DND-41 (cell line): Measurements from ENCODE around the gene PINLYP.
A peak's percentile ranks its signal among the peaks of the same experiment; 100 is the strongest.

Experiments used
- ATAC-seq: fragments of 200-7000 bp; cut with Tn5 transposase; 3 replicates; pipeline ENCODE4 v1.9.1; 2021; ENCODE audit warnings: low read depth; ENCODE audit not compliant: insufficient read depth
- DNase-seq: peaks from one replicate; pipeline ENCODE4 v3.0.0-alpha.2; 2020
- H2AFZ ChIP-seq: 2 replicates; pipeline ENCODE4 v1.6.0; 2012; ENCODE audit warnings: low read depth, low read length
- H3K27ac ChIP-seq: 2 replicates; pipeline ENCODE4 v1.5.1; 2012; ENCODE audit warnings: low read length, inconsistent platforms
- H3K27me3 ChIP-seq: fragments of 200-600 bp; sonication (generic); 2 replicates; pipeline ENCODE4 v1.6.0; 2012; ENCODE audit warnings: low read length, mild to moderate bottlenecking, inconsistent platforms; ENCODE audit not compliant: insufficient read depth, poor library complexity
- H3K36me3 ChIP-seq: 2 replicates; pipeline ENCODE4 v1.5.1; 2012; ENCODE audit warnings: low read length, inconsistent platforms; ENCODE audit not compliant: insufficient read depth
- H3K4me1 ChIP-seq: 2 replicates; pipeline ENCODE4 v1.5.1; 2012; ENCODE audit warnings: mild to moderate bottlenecking, low read length; ENCODE audit not compliant: insufficient read depth
- H3K4me2 ChIP-seq: 2 replicates; pipeline ENCODE4 v1.6.0; 2012; ENCODE audit warnings: mild to moderate bottlenecking, moderate library complexity, low read length, inconsistent platforms; ENCODE audit not compliant: insufficient read depth
- H3K4me3 ChIP-seq, 2 experiments: fragments of 200-600 bp in 1 of 2; shearing (Covaris generic) in 1 of 2; 2 replicates each; pipeline ENCODE4 v1.5.1; 2012 to 2016; ENCODE audit warnings: inconsistent platforms in 2 of 2, low read length in 2 of 2, mild to moderate bottlenecking in 2 of 2, low read depth in 1 of 2, moderate library complexity in 1 of 2
- H3K79me2 ChIP-seq: 2 replicates; pipeline ENCODE4 v1.6.0; 2012; ENCODE audit warnings: low read length, inconsistent platforms; ENCODE audit not compliant: insufficient read depth
- H3K9ac ChIP-seq: 2 replicates; pipeline ENCODE4 v1.6.0; 2012; ENCODE audit warnings: low read depth, mild to moderate bottlenecking, inconsistent platforms, low read length, moderate library complexity
- H3K9me3 ChIP-seq: 2 replicates; pipeline ENCODE4 v1.5.1; 2012; ENCODE audit warnings: low read length, moderate library complexity, mild to moderate bottlenecking, inconsistent platforms; ENCODE audit not compliant: insufficient read depth, severe bottlenecking
- H4K20me1 ChIP-seq: 2 replicates; pipeline ENCODE4 v1.6.0; 2012; ENCODE audit warnings: low read length; ENCODE audit not compliant: insufficient read depth
- EZH2 ChIP-seq: IDR thresholded peaks from 3 replicates; pipeline ENCODE4 v1.6.1; 2012; ENCODE audit warnings: borderline replicate concordance, low read depth, mild to moderate bottlenecking, moderate library complexity, low read length, inconsistent platforms; ENCODE audit not compliant: severe bottlenecking
- TF ChIP-seq, protein P1 (sequence below): IDR thresholded peaks from 2 replicates; pipeline ENCODE4 v1.5.1; 2012; ENCODE audit warnings: borderline replicate concordance, low read length, moderate library complexity, mild to moderate bottlenecking; ENCODE audit not compliant: poor library complexity, severe bottlenecking; ENCODE audit errors: extremely low read depth

PINLYP gene

DNA sequence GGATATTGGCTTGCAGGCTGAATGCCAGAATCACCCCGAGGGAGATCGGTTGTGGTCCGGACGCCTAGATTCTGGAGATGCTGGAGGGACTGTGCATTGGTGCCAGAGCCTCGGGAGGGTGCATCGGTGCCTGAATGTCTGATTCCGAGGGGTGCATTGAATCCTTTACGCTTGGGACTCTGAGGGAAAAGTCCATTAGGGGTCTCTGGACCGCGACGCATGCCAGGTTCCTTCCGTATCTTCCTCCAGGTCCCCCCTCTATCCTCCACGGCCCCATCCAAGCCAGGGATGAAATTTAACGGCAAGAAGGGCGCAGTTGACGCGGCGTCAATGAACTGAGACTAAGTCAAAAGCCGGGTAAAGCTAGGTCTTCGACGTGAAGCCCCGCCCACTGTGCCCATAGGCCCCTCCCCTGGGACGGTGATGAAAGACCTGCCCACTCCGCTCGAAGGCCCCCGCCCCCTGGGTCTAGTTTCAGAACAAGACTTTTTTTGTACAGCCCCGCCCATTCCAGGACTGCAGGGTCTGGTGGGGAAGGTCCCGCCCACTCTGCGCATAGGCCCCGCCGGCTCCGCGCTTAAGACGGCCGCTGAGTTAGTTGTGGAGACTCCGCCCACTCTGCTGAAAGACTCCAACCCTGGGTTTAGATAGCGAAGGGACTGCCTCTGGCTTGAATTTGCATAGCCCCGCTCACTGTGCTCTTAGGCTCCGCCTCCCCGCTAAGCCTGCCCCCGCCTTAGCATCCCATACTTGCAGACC, 41.9 kb upstream of the PINLYP start:
- Histone ChIP-seq H3K4me2 (peak overlapping the region; percentile 68), H4K20me1 (0 out of 2 replicates have a peak, but pooled peaks cover 4% of the 10 kb centered on the region), H3K27me3 (no peaks in the 10 kb centered on the region), H3K36me3 (peaks cover 14% of the 10 kb centered on the region; the same call in 1 of the 2 replicates), H3K4me3 (peak overlapping the region in 1 of 2 experiments; percentile 56; a peak in 3 of 4 replicates), H3K9me3 (no peaks in the 10 kb centered on the region), H3K79me2 (no peaks in the 10 kb centered on the region), H2AFZ (peak overlapping the region; percentile 58), H3K27ac (peak overlapping the region; percentile 11; the same call in 1 of the 2 replicates), H3K4me1 (peaks cover 20% of the 10 kb centered on the region), H3K9ac (peak overlapping the region; percentile 38)
- ATAC-seq = peak; percentile 91
- TF ChIP-seq, protein P1, sequence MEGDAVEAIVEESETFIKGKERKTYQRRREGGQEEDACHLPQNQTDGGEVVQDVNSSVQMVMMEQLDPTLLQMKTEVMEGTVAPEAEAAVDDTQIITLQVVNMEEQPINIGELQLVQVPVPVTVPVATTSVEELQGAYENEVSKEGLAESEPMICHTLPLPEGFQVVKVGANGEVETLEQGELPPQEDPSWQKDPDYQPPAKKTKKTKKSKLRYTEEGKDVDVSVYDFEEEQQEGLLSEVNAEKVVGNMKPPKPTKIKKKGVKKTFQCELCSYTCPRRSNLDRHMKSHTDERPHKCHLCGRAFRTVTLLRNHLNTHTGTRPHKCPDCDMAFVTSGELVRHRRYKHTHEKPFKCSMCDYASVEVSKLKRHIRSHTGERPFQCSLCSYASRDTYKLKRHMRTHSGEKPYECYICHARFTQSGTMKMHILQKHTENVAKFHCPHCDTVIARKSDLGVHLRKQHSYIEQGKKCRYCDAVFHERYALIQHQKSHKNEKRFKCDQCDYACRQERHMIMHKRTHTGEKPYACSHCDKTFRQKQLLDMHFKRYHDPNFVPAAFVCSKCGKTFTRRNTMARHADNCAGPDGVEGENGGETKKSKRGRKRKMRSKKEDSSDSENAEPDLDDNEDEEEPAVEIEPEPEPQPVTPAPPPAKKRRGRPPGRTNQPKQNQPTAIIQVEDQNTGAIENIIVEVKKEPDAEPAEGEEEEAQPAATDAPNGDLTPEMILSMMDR = no peak
- no peak for TF ChIP-seq EZH2
- peak; percentile 95 for DNase-seq

DNA sequence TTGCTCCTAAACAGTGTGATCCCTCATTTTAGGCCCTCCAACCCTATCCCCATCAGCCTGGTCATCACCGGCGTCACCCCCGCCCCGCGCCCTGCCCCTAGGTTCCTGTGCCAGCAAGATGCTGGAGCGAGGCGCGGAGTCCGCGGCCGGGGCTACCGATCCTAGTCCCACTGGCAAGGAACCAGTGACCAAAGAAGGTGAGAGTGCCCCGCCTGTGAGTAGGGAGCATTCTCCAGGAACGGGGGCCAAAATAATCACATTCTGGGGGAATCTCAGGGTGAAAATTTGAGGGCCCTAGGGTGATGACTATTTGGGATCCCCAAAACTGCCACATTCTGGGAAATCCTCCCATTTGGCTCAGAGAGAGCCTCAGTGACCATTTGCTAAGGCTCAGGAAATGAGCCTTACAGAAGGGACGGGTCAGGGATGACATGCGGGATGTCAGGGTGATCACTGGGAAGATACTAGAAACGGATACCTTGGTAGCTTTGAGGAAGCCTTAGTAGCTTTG, 41.2 kb upstream of the PINLYP start:
- Histone ChIP-seq H4K20me1 (0 out of 2 replicates have a peak, but pooled peaks cover 4% of the 10 kb centered on the region), H3K4me2 (peak overlapping the region; percentile 68; the same call in 1 of the 2 replicates), H3K27ac (no peak overlapping the region), H3K36me3 (peaks cover 20% of the 10 kb centered on the region; the same call in 1 of the 2 replicates), H2AFZ (no peak overlapping the region), H3K4me1 (peaks cover 20% of the 10 kb centered on the region), H3K4me3 (no peak overlapping the region), H3K9ac (no peak overlapping the region), H3K27me3 (no peaks in the 10 kb centered on the region), H3K79me2 (no peaks in the 10 kb centered on the region), H3K9me3 (peaks cover 4% of the 10 kb centered on the region)
- no peak for DNase-seq
- no peak for TF ChIP-seq EZH2
- TF ChIP-seq, protein P1 = no peak
- ATAC-seq = no peak

GRCh38 chr19:43534816-43535761, 40.5 kb upstream of the PINLYP start:
- Histone ChIP-seq H3K4me2 (no peak overlapping the region), H3K36me3 (peaks cover 24% of the 10 kb centered on the region), H3K4me1 (peaks cover 20% of the 10 kb centered on the region), H3K4me3 (no peak overlapping the region), H3K79me2 (no peaks in the 10 kb centered on the region), H4K20me1 (0 out of 2 replicates have a peak, but pooled peaks cover 4% of the 10 kb centered on the region), H3K27me3 (no peaks in the 10 kb centered on the region), H3K27ac (no peak overlapping the region), H3K9me3 (peaks cover 4% of the 10 kb centered on the region), H3K9ac (no peak overlapping the region), H2AFZ (no peak overlapping the region)
- ATAC-seq = no peak
- no peak for DNase-seq
- TF ChIP-seq, protein P1 = peak; percentile 48
- TF ChIP-seq EZH2 = no peak
